IMR-90 (cell line): ENCODE results near the gene CHL1. TPM values are rescaled to one million over a fixed set of nuclear protein-coding genes. Genes with fewer than 3 reads are reported as not detected.

ENCODE experiments used
- ATAC-seq: fragments of 200-7000 bp; cut with Tn5 transposase; 2 replicates; pipeline ENCODE4 v1.9.1; 2020; ENCODE audit warnings: low read depth, mild to moderate bottlenecking, moderate library complexity
- BruUV-seq: library from RNA; stranded (reverse); fragments of 400-500 nt; replicated peaks from 2 replicates; lab custom pipeline; 2021; lab: Mats Ljungman, UMichigan
- CTCF ChIA-PET: fragments of 300-600 bp; formaldehyde crosslinking; extraction: SDS; loops from one replicate; lab custom pipeline; 2021; ENCODE audit warnings: antibody characterized with exemption; lab: Yijun Ruan, JAX
- POLR2A ChIA-PET: fragments of 300-600 bp; sonication (Branson Sonifier 250); formaldehyde crosslinking; loops from one replicate; lab custom pipeline; 2022; ENCODE audit warnings: antibody characterized with exemption; ENCODE audit not compliant: unreplicated experiment; lab: Charles Lee
- DNase-seq: peaks from one replicate; pipeline ENCODE4 v3.0.0; 2013
- H2AFZ ChIP-seq: replicated peaks from 2 replicates; pipeline ENCODE3; 2013; ENCODE audit warnings: low read length, mild to moderate bottlenecking; ENCODE audit not compliant: poor library complexity
- H2AK5ac ChIP-seq: 2 replicates; pipeline ENCODE4 v1.6.1; 2013; ENCODE audit warnings: low read depth, low read length, inconsistent platforms
- H2AK9ac ChIP-seq: replicated peaks from 2 replicates; pipeline ENCODE3; 2013; ENCODE audit warnings: mild to moderate bottlenecking, low read depth, low read length, moderate library complexity; ENCODE audit not compliant: poor library complexity
- H2BK120ac ChIP-seq: 2 replicates; pipeline ENCODE4 v1.6.1; 2013; ENCODE audit warnings: low read depth, low read length, inconsistent platforms
- H2BK15ac ChIP-seq: 3 replicates; pipeline ENCODE4 v1.6.1; 2013; ENCODE audit warnings: low read depth, low read length, inconsistent platforms
- H2BK20ac ChIP-seq: 2 replicates; pipeline ENCODE4 v1.6.1; 2013; ENCODE audit warnings: low read depth, mild to moderate bottlenecking, inconsistent platforms, low read length, moderate library complexity
- H2BK5ac ChIP-seq: 2 replicates; pipeline ENCODE4 v1.6.1; 2013; ENCODE audit warnings: mild to moderate bottlenecking, low read depth, low read length, inconsistent platforms; ENCODE audit not compliant: poor library complexity, severe bottlenecking
- H3K14ac ChIP-seq: replicated peaks from 2 replicates; pipeline ENCODE4 v1.6.1; 2013; ENCODE audit warnings: low read depth, low read length, inconsistent platforms
- H3K18ac ChIP-seq: 2 replicates; pipeline ENCODE4 v1.6.1; 2013; ENCODE audit warnings: low read depth, low read length, control low read depth
- H3K23ac ChIP-seq: 2 replicates; pipeline ENCODE4 v1.6.1; 2013; ENCODE audit warnings: low read depth, low read length, inconsistent platforms
- H3K27ac ChIP-seq: 2 replicates; pipeline ENCODE4 v1.5.1; 2013; ENCODE audit warnings: mild to moderate bottlenecking, control low read depth, low read length; ENCODE audit not compliant: insufficient read depth
- H3K27me3 ChIP-seq: 2 replicates; pipeline ENCODE4 v1.6.1; 2013; ENCODE audit warnings: low read length; ENCODE audit not compliant: control insufficient read depth, insufficient read depth
- H3K36me3 ChIP-seq: 2 replicates; pipeline ENCODE4 v1.6.1; 2013; ENCODE audit warnings: low read length, mixed read lengths; ENCODE audit not compliant: control insufficient read depth, insufficient read depth
- H3K4ac ChIP-seq: 2 replicates; pipeline ENCODE4 v1.6.1; 2013; ENCODE audit warnings: low read depth, low read length, inconsistent platforms
- H3K4me1 ChIP-seq: 2 replicates; pipeline ENCODE4 v1.6.1; 2013; ENCODE audit warnings: low read length, mixed read lengths; ENCODE audit not compliant: control insufficient read depth, insufficient read depth
- H3K4me2 ChIP-seq: 2 replicates; pipeline ENCODE4 v1.6.1; 2013; ENCODE audit warnings: low read depth, mild to moderate bottlenecking, control low read depth, low read length, moderate library complexity
- H3K4me3 ChIP-seq: 2 replicates; pipeline ENCODE4 v1.5.1; 2013; ENCODE audit warnings: low read depth, mild to moderate bottlenecking, control low read depth, low read length, moderate library complexity; ENCODE audit not compliant: insufficient read depth
- H3K56ac ChIP-seq: 2 replicates; pipeline ENCODE4 v1.6.1; 2013; ENCODE audit warnings: low read length, inconsistent platforms; ENCODE audit not compliant: insufficient read depth; ENCODE audit errors: extremely low read depth
- H3K79me1 ChIP-seq, 2 experiments: 2 replicates each; pipeline ENCODE4 v1.6.1; 2013; ENCODE audit warnings: low read length in 2 of 2, inconsistent platforms in 1 of 2, low read depth in 1 of 2
- H3K9ac ChIP-seq: 2 replicates; pipeline ENCODE4 v1.6.1; 2013; ENCODE audit warnings: low read depth, low read length, control low read depth
- H3K9me1 ChIP-seq: 2 replicates; pipeline ENCODE4 v1.6.1; 2013; ENCODE audit warnings: low read length, inconsistent platforms; ENCODE audit not compliant: insufficient read depth
- H3K9me3 ChIP-seq: 2 replicates; pipeline ENCODE4 v1.6.1; 2013; ENCODE audit warnings: low read length; ENCODE audit not compliant: control insufficient read depth, insufficient read depth
- H4K20me1 ChIP-seq: 2 replicates; pipeline ENCODE4 v1.6.1; 2013; ENCODE audit warnings: low read length, inconsistent platforms; ENCODE audit not compliant: insufficient read depth
- H4K5ac ChIP-seq: 2 replicates; pipeline ENCODE4 v1.6.1; 2013; ENCODE audit warnings: mild to moderate bottlenecking, low read depth, low read length, control low read depth
- H4K8ac ChIP-seq, 2 experiments: 2 replicates each; pipeline ENCODE4 v1.6.1; 2013; ENCODE audit warnings: low read depth in 2 of 2, low read length in 2 of 2, control low read depth in 1 of 2, inconsistent platforms in 1 of 2
- H4K91ac ChIP-seq: 2 replicates; pipeline ENCODE4 v1.6.1; 2013; ENCODE audit warnings: low read depth, low read length, inconsistent platforms; ENCODE audit not compliant: insufficient read depth
- ELK1 ChIP-seq: fragments of 150-350 bp; IDR thresholded peaks from 2 replicates; pipeline ENCODE4 v1.6.1; 2016; ENCODE audit warnings: low read depth, mild to moderate bottlenecking, low read length, moderate library complexity, borderline replicate concordance
- FOS ChIP-seq: fragments of 150-350 bp; IDR thresholded peaks from 2 replicates; pipeline ENCODE4 v1.6.1; 2016; ENCODE audit warnings: low read depth, low read length
- RAD21 ChIP-seq: IDR thresholded peaks from 2 replicates; pipeline ENCODE4 v1.6.1; 2012; ENCODE audit warnings: low read length, improper control_type of control experiment
- RCOR1 ChIP-seq: IDR thresholded peaks from 2 replicates; pipeline ENCODE4 v1.6.1; 2012; ENCODE audit warnings: mild to moderate bottlenecking, low read length, improper control_type of control experiment; ENCODE audit not compliant: insufficient replicate concordance
- SMC3 ChIP-seq: fragments of 150-350 bp; IDR thresholded peaks from 2 replicates; pipeline ENCODE4 v1.6.1; 2016; ENCODE audit warnings: low read depth, mild to moderate bottlenecking, antibody characterized with exemption, low read length, moderate library complexity
- USF2 ChIP-seq: fragments of 150-350 bp; IDR thresholded peaks from 2 replicates; pipeline ENCODE4 v1.6.1; 2017; ENCODE audit warnings: mild to moderate bottlenecking, antibody characterized with exemption, low read length, low read depth
- WGBS, 2 experiments: methylation state at CpG; one replicate each; pipeline versions ENCODE4 v1.1.5 to v1.1.7; 2013; ENCODE audit warnings: missing lambda C conversion rate in 2 of 2; ENCODE audit not compliant: insufficient read length in 1 of 2; ENCODE audit errors: extremely low coverage in 2 of 2; 5-methylcytosine and 5-hydroxymethylcytosine counted together
- dilution Hi-C: fragments of 300-500 bp; cut with HindIII; formaldehyde crosslinking; loops from one replicate; pipeline ENCODE4 v1.14.3; 2018; ENCODE audit warnings: low sequenced_read_pairs; ENCODE audit not compliant: unreplicated experiment
- in situ Hi-C: fragments of 300-500 bp; cut with MboI; formaldehyde crosslinking; loops from 3 replicates; pipeline ENCODE4 v1.14.3; 2019; ENCODE audit warnings: low sequenced_read_pairs, inconsistent platforms, mixed read lengths
- intact Hi-C: fragments of 100-400 bp; cut with micrococcal nuclease; formaldehyde crosslinking; loops from 2 replicates; pipeline ENCODE4 v1.10.0; 2022
- polyA plus RNA-seq, 3 experiments: library from polyadenylated mRNA; depleted of rRNA; stranded (reverse); fragments of >200 nt; gene quantifications; 2 replicates each; pipeline ENCODE4 v1.2.3, GENCODE V29; 2012; ENCODE audit warnings: low replicate concordance in 1 of 3
- total RNA-seq: library from RNA; depleted of rRNA; stranded (reverse); fragments of >200 nt; gene quantifications from 2 replicates; pipeline ENCODE4 v1.2.3, GENCODE V29; 2012

Gene CHL1
- total and polyA plus RNA-seq, 2 of the 4 experiments (the other 2 are of a cell fraction): 0.38 to 1.6 TPM

GRCh38 chr3:430186-430585 is 233.6 kb downstream of the CHL1 start:
- Histone ChIP-seq H2AK9ac (no peak overlapping the region), H3K23ac (no peak overlapping the region), H3K4me2 (no peak overlapping the region), H2BK15ac (no peak overlapping the region), H4K91ac (no peak overlapping the region), H3K27ac (no peak overlapping the region), H4K5ac (no peak overlapping the region), H2BK5ac (no peak overlapping the region), H3K27me3 (no peaks in the 10 kb centered on the region), H3K9ac (no peak overlapping the region), H2BK120ac (no peak overlapping the region), H2BK20ac (no peak overlapping the region), H2AK5ac (no peak overlapping the region), H3K18ac (no peak overlapping the region), H3K79me1 (no peaks in the 10 kb centered on the region), H3K14ac (no peak overlapping the region), H3K4ac (no peak overlapping the region), H3K9me3 (no peaks in the 10 kb centered on the region), H3K56ac (no peak overlapping the region), H3K4me1 (no peaks in the 10 kb centered on the region), H2AFZ (no peak overlapping the region), H3K36me3 (no peaks in the 10 kb centered on the region), H4K20me1 (no peaks in the 10 kb centered on the region), H3K4me3 (no peak overlapping the region), H3K9me1 (no peaks in the 10 kb centered on the region), H4K8ac (no peak overlapping the region)
- intact Hi-C loops: no loop called here
- BruUV-seq: no TSS peak
- ATAC-seq: no peak
- no peak for DNase-seq
- CTCF ChIA-PET: no interaction called here
- in situ Hi-C loops: no loop called here
- no CpG with 5 or more reads among the region's 4 CpGs for WGBS, 2 experiments
- TF ChIP-seq SMC3 (no peak), RAD21 (no peak), FOS (no peak), RCOR1 (no peak), USF2 (no peak), ELK1 (no peak)
- dilution Hi-C loops: no loop called here
- POLR2A ChIA-PET: no interaction called here
